DOHH2 (cell line): ENCODE measurements around the gene CUL7.

Source experiments
- H3F3A ChIP-seq: fragments of 200-600 bp; sonication (generic), shearing (Covaris generic); 2 replicates; pipeline ENCODE4 v1.6.0; 2016; ENCODE audit warnings: antibody characterized with exemption, mild to moderate bottlenecking; ENCODE audit not compliant: control insufficient read depth, insufficient read depth
- H3K27ac ChIP-seq: fragments of 200-600 bp; sonication (generic); 2 replicates; pipeline ENCODE4 v1.5.1; 2014; ENCODE audit warnings: low read depth, mild to moderate bottlenecking, low read length, moderate library complexity
- H3K27me3 ChIP-seq: fragments of 200-600 bp; sonication (generic); 2 replicates; pipeline ENCODE4 v1.6.1; 2014; ENCODE audit warnings: mild to moderate bottlenecking, low read length, mixed read lengths; ENCODE audit not compliant: control insufficient read depth
- H3K36me3 ChIP-seq: fragments of 200-600 bp; sonication (generic); 2 replicates; pipeline ENCODE4 v1.6.1; 2014; ENCODE audit warnings: mild to moderate bottlenecking, low read length, moderate library complexity, mixed read lengths; ENCODE audit not compliant: control insufficient read depth
- H3K4me1 ChIP-seq: fragments of 200-600 bp; sonication (generic); 2 replicates; pipeline ENCODE4 v1.6.1; 2014; ENCODE audit warnings: mild to moderate bottlenecking, low read length, mixed read lengths; ENCODE audit not compliant: control insufficient read depth
- H3K4me2 ChIP-seq: fragments of 200-600 bp; sonication (generic); 2 replicates; pipeline ENCODE4 v1.6.0; 2014; ENCODE audit warnings: mild to moderate bottlenecking, low read length, moderate library complexity
- H3K4me3 ChIP-seq: fragments of 200-600 bp; sonication (generic); 2 replicates; pipeline ENCODE4 v1.5.1; 2014; ENCODE audit warnings: mild to moderate bottlenecking, low read length, mixed read lengths
- H3K79me2 ChIP-seq: fragments of 200-600 bp; sonication (generic); 2 replicates; pipeline ENCODE4 v1.6.1; 2014; ENCODE audit warnings: mild to moderate bottlenecking, low read length, mixed read lengths; ENCODE audit not compliant: control insufficient read depth
- H3K9me2 ChIP-seq: fragments of 200-600 bp; sonication (generic); replicated peaks from 2 replicates; pipeline ENCODE4 v1.6.1; 2014; ENCODE audit warnings: mild to moderate bottlenecking, low read length, mixed read lengths; ENCODE audit not compliant: control insufficient read depth
- H3K9me3 ChIP-seq: fragments of 200-600 bp; sonication (generic); 2 replicates; pipeline ENCODE4 v1.6.1; 2014; ENCODE audit warnings: antibody characterized with exemption, low read length, mixed read lengths; ENCODE audit not compliant: control insufficient read depth, insufficient read depth
- H4K20me1 ChIP-seq: fragments of 200-600 bp; sonication (generic); 2 replicates; pipeline ENCODE4 v1.6.0; 2014; ENCODE audit warnings: low read depth, mild to moderate bottlenecking, antibody characterized with exemption, low read length, moderate library complexity; ENCODE audit not compliant: control insufficient read depth, insufficient read depth
- EZH2phosphoT487 ChIP-seq: fragments of 200-600 bp; sonication (generic); IDR thresholded peaks from 2 replicates; pipeline ENCODE4 v1.6.1; 2017; ENCODE audit warnings: borderline replicate concordance, mild to moderate bottlenecking, antibody characterized with exemption, low read length, moderate library complexity, mixed read lengths
- TF ChIP-seq, protein P1 (sequence below): fragments of 200-600 bp; sonication (generic); IDR thresholded peaks from one replicate; pipeline ENCODE4 v1.5.1; 2014; ENCODE audit warnings: antibody characterized with exemption, mild to moderate bottlenecking, low read depth, low read length; ENCODE audit not compliant: poor library complexity, severe bottlenecking

Gene CUL7

DNA sequence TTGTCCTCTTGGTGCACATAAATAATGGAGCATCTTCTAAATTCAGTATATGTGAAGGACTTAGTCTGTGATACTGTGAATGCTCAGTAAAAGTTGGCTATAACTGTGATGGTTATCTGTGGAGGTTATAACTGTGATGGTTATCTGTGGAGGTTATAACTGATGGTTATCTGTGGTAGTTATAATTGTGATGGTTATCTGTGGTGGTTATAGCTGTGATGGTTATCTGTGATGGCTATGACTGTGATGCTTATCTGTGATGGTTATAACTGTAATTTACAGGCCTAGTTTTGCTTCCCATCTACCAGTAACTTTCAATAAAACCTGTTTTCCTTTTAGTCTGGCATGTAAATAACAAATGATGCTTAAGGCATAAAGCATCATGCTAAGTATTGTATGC is 39.0 kb upstream of the CUL7 start:
- peaks cover 18% of the 10 kb centered on the region for H3K4me1 ChIP-seq
- no peaks in the 10 kb centered on the region for H3K79me2 ChIP-seq
- no peak overlapping the region for H3K4me2 ChIP-seq
- H3F3A ChIP-seq = no peaks in the 10 kb centered on the region
- H3K27ac ChIP-seq = no peak overlapping the region
- H3K9me2 ChIP-seq = no peaks in the 10 kb centered on the region
- TF ChIP-seq EZH2phosphoT487 = no peak
- TF ChIP-seq, protein P1, sequence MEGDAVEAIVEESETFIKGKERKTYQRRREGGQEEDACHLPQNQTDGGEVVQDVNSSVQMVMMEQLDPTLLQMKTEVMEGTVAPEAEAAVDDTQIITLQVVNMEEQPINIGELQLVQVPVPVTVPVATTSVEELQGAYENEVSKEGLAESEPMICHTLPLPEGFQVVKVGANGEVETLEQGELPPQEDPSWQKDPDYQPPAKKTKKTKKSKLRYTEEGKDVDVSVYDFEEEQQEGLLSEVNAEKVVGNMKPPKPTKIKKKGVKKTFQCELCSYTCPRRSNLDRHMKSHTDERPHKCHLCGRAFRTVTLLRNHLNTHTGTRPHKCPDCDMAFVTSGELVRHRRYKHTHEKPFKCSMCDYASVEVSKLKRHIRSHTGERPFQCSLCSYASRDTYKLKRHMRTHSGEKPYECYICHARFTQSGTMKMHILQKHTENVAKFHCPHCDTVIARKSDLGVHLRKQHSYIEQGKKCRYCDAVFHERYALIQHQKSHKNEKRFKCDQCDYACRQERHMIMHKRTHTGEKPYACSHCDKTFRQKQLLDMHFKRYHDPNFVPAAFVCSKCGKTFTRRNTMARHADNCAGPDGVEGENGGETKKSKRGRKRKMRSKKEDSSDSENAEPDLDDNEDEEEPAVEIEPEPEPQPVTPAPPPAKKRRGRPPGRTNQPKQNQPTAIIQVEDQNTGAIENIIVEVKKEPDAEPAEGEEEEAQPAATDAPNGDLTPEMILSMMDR = no peak
- no peak overlapping the region for H3K4me3 ChIP-seq
- no peaks in the 10 kb centered on the region for H3K36me3 ChIP-seq
- H4K20me1 ChIP-seq = no peaks in the 10 kb centered on the region
- no peaks in the 10 kb centered on the region for H3K9me3 ChIP-seq
- no peaks in the 10 kb centered on the region for H3K27me3 ChIP-seq

DNA sequence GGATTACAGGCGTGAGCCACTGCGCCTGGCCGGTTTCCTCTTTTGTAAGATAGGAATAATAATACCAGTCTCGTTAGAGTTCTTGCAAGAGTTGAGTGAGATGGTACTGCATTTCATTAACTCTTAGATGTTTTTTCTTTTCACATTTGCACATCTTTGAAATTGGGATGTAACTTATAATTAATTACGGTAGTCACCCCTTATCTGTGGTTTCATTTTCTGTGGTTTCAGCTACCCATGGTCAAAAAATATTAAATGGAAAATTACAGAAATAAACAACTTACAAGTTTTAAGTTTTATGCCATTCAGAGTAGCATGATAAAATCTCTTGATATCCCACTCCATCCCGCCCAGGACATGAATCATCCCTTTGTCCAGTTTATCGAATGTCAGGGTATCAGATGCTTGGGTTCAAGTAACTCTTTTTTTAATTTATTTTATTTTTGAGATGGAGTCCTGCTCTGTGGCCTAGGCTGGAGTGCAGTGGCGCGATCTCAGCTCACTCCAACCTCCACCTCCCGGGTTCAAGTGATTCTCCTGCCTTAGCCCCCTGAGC is 37.9 kb upstream of the CUL7 start:
- Histone ChIP-seq H3K27ac (no peak overlapping the region), H3K9me3 (no peaks in the 10 kb centered on the region), H3K4me1 (peaks cover 8% of the 10 kb centered on the region)

DNA sequence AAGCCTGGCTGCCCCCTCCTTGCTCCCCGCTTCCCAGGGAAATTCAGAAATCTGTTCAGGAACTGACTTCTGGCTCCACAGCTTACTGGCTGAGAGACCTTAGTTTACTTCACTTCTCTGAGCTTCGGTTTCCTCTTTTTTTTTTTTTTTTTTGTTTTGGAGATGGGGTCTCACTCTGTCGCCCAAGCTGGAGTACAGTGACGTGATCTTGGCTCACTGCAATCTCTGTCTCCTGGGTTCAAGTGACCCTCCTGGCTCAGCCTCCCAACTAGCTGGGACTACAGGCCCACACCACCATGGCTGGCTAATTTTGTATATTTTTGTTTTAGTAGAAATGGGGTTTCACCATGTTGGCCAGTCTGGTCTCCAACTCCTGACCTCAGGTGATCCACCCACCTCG is 37.4 kb upstream of the CUL7 start:
- no peaks in the 10 kb centered on the region for H4K20me1 ChIP-seq
- no peaks in the 10 kb centered on the region for H3K36me3 ChIP-seq
- no peaks in the 10 kb centered on the region for H3F3A ChIP-seq
- peaks cover 3% of the 10 kb centered on the region for H3K4me1 ChIP-seq
- TF ChIP-seq, protein P1 = no peak
- TF ChIP-seq EZH2phosphoT487 = no peak
- no peaks in the 10 kb centered on the region for H3K79me2 ChIP-seq
- H3K4me3 ChIP-seq = no peak overlapping the region
- no peak overlapping the region for H3K27ac ChIP-seq
- peaks cover 2% of the 10 kb centered on the region; the same call in 1 of the 2 replicates for H3K27me3 ChIP-seq
- no peaks in the 10 kb centered on the region for H3K9me3 ChIP-seq
- H3K9me2 ChIP-seq = no peaks in the 10 kb centered on the region
- H3K4me2 ChIP-seq = no peak overlapping the region

More for the DNA sequence above, 37.9 kb upstream of the CUL7 start:
- H3F3A ChIP-seq = no peaks in the 10 kb centered on the region
- H4K20me1 ChIP-seq = no peaks in the 10 kb centered on the region
- H3K4me2 ChIP-seq = no peak overlapping the region
- TF ChIP-seq, protein P1 = no peak
- TF ChIP-seq EZH2phosphoT487 = no peak
- H3K79me2 ChIP-seq = no peaks in the 10 kb centered on the region
- no peaks in the 10 kb centered on the region for H3K27me3 ChIP-seq
- H3K9me2 ChIP-seq = no peaks in the 10 kb centered on the region
- H3K36me3 ChIP-seq = no peaks in the 10 kb centered on the region
- no peak overlapping the region for H3K4me3 ChIP-seq
